ENCODE results near the gene PCAT7.
A peak's percentile ranks its signal among the peaks of the same experiment; 100 is the strongest.

PCAT7 gene

DNA sequence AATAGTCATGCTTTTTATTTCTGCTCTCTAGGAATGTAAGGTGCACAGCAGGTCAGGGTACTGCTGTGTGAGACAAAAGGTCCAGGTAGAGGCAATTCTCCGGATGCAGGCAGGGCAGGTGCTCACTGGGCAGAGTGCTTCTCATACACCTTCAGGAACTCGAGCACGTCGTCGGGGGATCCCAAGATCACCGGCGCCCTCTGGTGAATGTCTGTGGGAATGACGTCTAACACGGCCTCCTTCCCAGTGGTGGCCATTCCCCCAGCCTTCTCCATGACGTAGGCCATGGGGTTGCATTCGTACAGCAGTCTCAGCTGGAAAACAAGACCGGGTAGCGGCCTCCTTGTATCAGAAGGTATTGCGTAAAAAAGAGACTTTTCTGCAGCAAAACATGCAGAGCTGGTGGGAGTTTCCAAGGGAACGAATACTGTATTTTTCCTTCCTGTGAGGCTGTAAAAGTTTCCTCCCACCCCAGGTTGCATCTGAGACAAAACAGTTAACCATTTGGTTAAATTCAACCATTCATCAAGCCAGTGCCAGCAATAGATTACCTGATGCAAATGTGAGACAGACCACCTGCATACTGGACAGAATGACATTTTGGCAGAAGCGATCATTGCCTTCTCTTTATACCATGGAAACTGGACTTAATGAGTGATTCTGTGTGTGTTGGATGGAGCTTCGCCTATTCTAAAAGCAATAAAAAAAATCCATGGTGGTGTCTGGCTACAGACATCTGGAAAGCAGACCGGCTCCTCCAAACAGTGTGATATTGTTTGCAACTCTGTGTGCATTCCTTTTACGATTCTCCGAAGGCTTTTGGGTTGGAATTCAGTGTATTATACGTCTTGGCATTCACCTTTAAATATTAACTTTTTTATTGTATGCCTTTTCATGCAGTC is 48.6 kb downstream of the PCAT7 start:
- H3K9me3 Mint-ChIP-seq: no peaks in the 10 kb centered on the region
- H3K36me3 Mint-ChIP-seq: no peaks in the 10 kb centered on the region
- peaks cover 6% of the 10 kb centered on the region for H3K4me1 Mint-ChIP-seq
- H3K27ac Mint-ChIP-seq: no peak overlapping the region
- no peak overlapping the region for H3K4me3 Mint-ChIP-seq
- H3K27me3 Mint-ChIP-seq: peaks cover 1% of the 10 kb centered on the region
- ATAC-seq (ENCODE audit: low read depth) (peak; percentile 80), DNase-seq (ENCODE audit: low spot score in 2 of 2) (peak; percentile 51 to 67)

- Mint-ChIP-seq H3K9me3 (no peaks in the 10 kb centered on the region), H3K4me3 (no peak overlapping the region), H3K27me3 (peaks cover 5% of the 10 kb centered on the region), H3K36me3 (no peaks in the 10 kb centered on the region), H3K4me1 (peaks cover 6% of the 10 kb centered on the region), H3K27ac (no peak overlapping the region)
- no peak for DNase-seq (ENCODE audit: low spot score in 2 of 2)
- no peak for ATAC-seq (ENCODE audit: low read depth)
Observed at GRCh38 chr9:94606646-94607422, 52.0 kb downstream of the PCAT7 start.

- H3K27me3 Mint-ChIP-seq: peaks cover 5% of the 10 kb centered on the region
- no peak for ATAC-seq (ENCODE audit: low read depth)
- no peak for DNase-seq (ENCODE audit: low spot score in 2 of 2)
- H3K36me3 Mint-ChIP-seq: no peaks in the 10 kb centered on the region
- H3K27ac Mint-ChIP-seq: no peak overlapping the region
- no peak overlapping the region for H3K4me3 Mint-ChIP-seq
- H3K9me3 Mint-ChIP-seq: no peaks in the 10 kb centered on the region
- H3K4me1 Mint-ChIP-seq: peaks cover 6% of the 10 kb centered on the region
Observed at GRCh38 chr9:94607423-94607691, 52.5 kb downstream of the PCAT7 start.

GRCh38 chr9:94610181-94610606 is 55.3 kb downstream of the PCAT7 start:
- Mint-ChIP-seq H3K4me1 (no peaks in the 10 kb centered on the region), H3K27me3 (peaks cover 5% of the 10 kb centered on the region), H3K9me3 (no peaks in the 10 kb centered on the region), H3K36me3 (no peaks in the 10 kb centered on the region), H3K4me3 (no peak overlapping the region), H3K27ac (no peak overlapping the region)
- DNase-seq (ENCODE audit: low spot score in 2 of 2): no peak
- ATAC-seq (ENCODE audit: low read depth): no peak

- H3K4me1 Mint-ChIP-seq: no peaks in the 10 kb centered on the region
- peaks cover 3% of the 10 kb centered on the region for H3K27me3 Mint-ChIP-seq
- no peak overlapping the region for H3K4me3 Mint-ChIP-seq
- DNase-seq (ENCODE audit: low spot score in 2 of 2) (no peak), ATAC-seq (ENCODE audit: low read depth) (no peak)
- H3K9me3 Mint-ChIP-seq: no peaks in the 10 kb centered on the region
- no peaks in the 10 kb centered on the region for H3K36me3 Mint-ChIP-seq
- no peak overlapping the region for H3K27ac Mint-ChIP-seq
Observed at GRCh38 chr9:94611638-94612068, 56.8 kb downstream of the PCAT7 start.

- Mint-ChIP-seq H3K4me1 (no peaks in the 10 kb centered on the region), H3K36me3 (peaks cover 2% of the 10 kb centered on the region), H3K9me3 (no peaks in the 10 kb centered on the region), H3K4me3 (no peak overlapping the region), H3K27ac (no peak overlapping the region), H3K27me3 (peaks cover 3% of the 10 kb centered on the region)
- ATAC-seq (ENCODE audit: low read depth): no peak
- no peak for DNase-seq (ENCODE audit: low spot score in 2 of 2)
Observed at GRCh38 chr9:94612071-94612470, 57.2 kb downstream of the PCAT7 start.

DNA sequence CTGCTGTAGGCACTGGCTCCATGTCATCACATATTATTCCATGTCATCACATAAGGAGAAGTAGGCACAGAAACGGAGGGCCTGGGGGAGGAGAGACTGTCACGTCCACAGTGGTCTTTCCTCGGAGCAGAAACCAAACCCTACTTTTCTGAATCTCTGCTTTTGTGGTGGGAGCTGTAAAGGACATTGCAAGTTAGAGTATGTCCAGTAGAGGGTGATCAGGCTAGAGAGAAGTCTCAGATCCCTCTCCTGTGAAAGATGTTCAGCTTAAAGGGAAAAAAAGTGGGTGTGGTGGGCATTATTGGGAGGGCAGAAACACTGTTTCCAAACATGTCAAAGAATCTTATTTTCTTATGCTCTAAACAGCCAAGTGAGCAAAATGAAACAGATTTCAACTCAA is 58.1 kb downstream of the PCAT7 start:
- Mint-ChIP-seq H3K9me3 (no peaks in the 10 kb centered on the region), H3K36me3 (peaks cover 2% of the 10 kb centered on the region), H3K4me3 (no peak overlapping the region), H3K27me3 (peaks cover 3% of the 10 kb centered on the region), H3K4me1 (no peaks in the 10 kb centered on the region), H3K27ac (no peak overlapping the region)
- DNase-seq (ENCODE audit: low spot score in 2 of 2): no peak
- no peak for ATAC-seq (ENCODE audit: low read depth)

GRCh38 chr9:94619026-94619425 is 64.1 kb downstream of the PCAT7 start:
- no peak overlapping the region for H3K27ac Mint-ChIP-seq
- H3K9me3 Mint-ChIP-seq: no peaks in the 10 kb centered on the region
- peaks cover 4% of the 10 kb centered on the region for H3K27me3 Mint-ChIP-seq
- ATAC-seq (ENCODE audit: low read depth) (no peak), DNase-seq (ENCODE audit: low spot score in 2 of 2) (no peak)
- no peak overlapping the region for H3K4me3 Mint-ChIP-seq
- no peaks in the 10 kb centered on the region for H3K4me1 Mint-ChIP-seq
- peaks cover 4% of the 10 kb centered on the region for H3K36me3 Mint-ChIP-seq
